Activated naive CD4-positive, alpha-beta T cell treated with anti-CD3 and anti-CD28 coated beads, Interleukin-2, amount 10 ng/mL, durations not matched to agents 7 days and 5 days (primary cell): ENCODE results near the gene SLC30A4.
"Not testable (repeated sequence)": the region's sequence is repeated elsewhere in the genome, so short reads cannot be mapped to it uniquely, and the experiment has no call there.

Experiments
- CTCF ChIA-PET: fragments of 350-600 bp; sonication (Branson Sonifier 250); formaldehyde crosslinking; loops from one replicate; lab custom pipeline; 2021; ENCODE audit warnings: antibody characterized with exemption; lab: Charles Lee
- DNase-seq: peaks from one replicate; pipeline ENCODE4 v3.0.0-alpha.2; 2020
- H3K27ac Mint-ChIP-seq: one replicate; pipeline ENCODE4 v1.8.0; 2021; ENCODE audit warnings: mild to moderate bottlenecking, moderate library complexity, mixed read lengths
- H3K27me3 Mint-ChIP-seq: one replicate; pipeline ENCODE4 v1.8.0; 2021; ENCODE audit warnings: mild to moderate bottlenecking, mixed read lengths
- H3K36me3 Mint-ChIP-seq: one replicate; pipeline ENCODE4 v1.8.0; 2021; ENCODE audit warnings: mixed read lengths
- H3K4me1 Mint-ChIP-seq: one replicate; pipeline ENCODE4 v1.8.0; 2021; ENCODE audit warnings: mixed read lengths
- H3K4me3 Mint-ChIP-seq: one replicate; pipeline ENCODE4 v1.8.0; 2021; ENCODE audit warnings: mild to moderate bottlenecking, moderate library complexity, mixed read lengths
- H3K9me3 Mint-ChIP-seq: one replicate; pipeline ENCODE4 v1.8.0; 2021; ENCODE audit warnings: mixed read lengths

The SLC30A4 gene

GRCh38 chr15:45534821-45535220 lies 12.3 kb upstream of the SLC30A4 start:
- H3K27ac Mint-ChIP-seq: no peak overlapping the region
- no peak overlapping the region for H3K4me3 Mint-ChIP-seq
- no peaks in the 10 kb centered on the region for H3K9me3 Mint-ChIP-seq
- no peak for DNase-seq
- no peaks in the 10 kb centered on the region for H3K4me1 Mint-ChIP-seq
- no peaks in the 10 kb centered on the region for H3K36me3 Mint-ChIP-seq
- CTCF ChIA-PET: no interaction called here
- peaks cover 17% of the 10 kb centered on the region for H3K27me3 Mint-ChIP-seq

GRCh38 chr15:45532892-45533291 lies 10.3 kb upstream of the SLC30A4 start:
- H3K4me1 Mint-ChIP-seq, H3K36me3 Mint-ChIP-seq, CTCF ChIA-PET, H3K27ac Mint-ChIP-seq, H3K4me3 Mint-ChIP-seq, DNase-seq, H3K9me3 Mint-ChIP-seq: not testable (repeated sequence)
- H3K27me3 Mint-ChIP-seq: peaks cover 17% of the 10 kb centered on the region

GRCh38 chr15:45529613-45530012 lies 7.1 kb upstream of the SLC30A4 start:
- H3K4me1 Mint-ChIP-seq: no peaks in the 10 kb centered on the region
- no peak overlapping the region for H3K4me3 Mint-ChIP-seq
- no peak for DNase-seq
- no peaks in the 10 kb centered on the region for H3K36me3 Mint-ChIP-seq
- H3K27me3 Mint-ChIP-seq: peaks cover 29% of the 10 kb centered on the region
- H3K9me3 Mint-ChIP-seq: no peaks in the 10 kb centered on the region
- CTCF ChIA-PET: interaction anchor here (1.8 kb wide), 1 partner anchor 83 kb away, joined by 4 read pairs; no protein-coding TSS in a partner anchor
- no peak overlapping the region for H3K27ac Mint-ChIP-seq

- Mint-ChIP-seq H3K9me3 (no peaks in the 10 kb centered on the region), H3K36me3 (no peaks in the 10 kb centered on the region), H3K27me3 (peaks cover 42% of the 10 kb centered on the region), H3K4me1 (peaks cover 6% of the 10 kb centered on the region), H3K4me3 (no peak overlapping the region), H3K27ac (no peak overlapping the region)
- DNase-seq: no peak
- CTCF ChIA-PET: no interaction called here
Observed at GRCh38 chr15:45527086-45527485, 4.5 kb upstream of the SLC30A4 start.

GRCh38 chr15:45523166-45523460 lies 558 bp upstream of the SLC30A4 start:
- H3K9me3 Mint-ChIP-seq: no peaks in the 10 kb centered on the region
- DNase-seq: no peak
- peak overlapping the region; percentile 76 for H3K4me3 Mint-ChIP-seq
- H3K27ac Mint-ChIP-seq: peak overlapping the region; percentile 73
- CTCF ChIA-PET: no interaction called here
- peaks cover 1% of the 10 kb centered on the region for H3K36me3 Mint-ChIP-seq
- peaks cover 26% of the 10 kb centered on the region for H3K4me1 Mint-ChIP-seq
- peaks cover 46% of the 10 kb centered on the region for H3K27me3 Mint-ChIP-seq

DNA sequence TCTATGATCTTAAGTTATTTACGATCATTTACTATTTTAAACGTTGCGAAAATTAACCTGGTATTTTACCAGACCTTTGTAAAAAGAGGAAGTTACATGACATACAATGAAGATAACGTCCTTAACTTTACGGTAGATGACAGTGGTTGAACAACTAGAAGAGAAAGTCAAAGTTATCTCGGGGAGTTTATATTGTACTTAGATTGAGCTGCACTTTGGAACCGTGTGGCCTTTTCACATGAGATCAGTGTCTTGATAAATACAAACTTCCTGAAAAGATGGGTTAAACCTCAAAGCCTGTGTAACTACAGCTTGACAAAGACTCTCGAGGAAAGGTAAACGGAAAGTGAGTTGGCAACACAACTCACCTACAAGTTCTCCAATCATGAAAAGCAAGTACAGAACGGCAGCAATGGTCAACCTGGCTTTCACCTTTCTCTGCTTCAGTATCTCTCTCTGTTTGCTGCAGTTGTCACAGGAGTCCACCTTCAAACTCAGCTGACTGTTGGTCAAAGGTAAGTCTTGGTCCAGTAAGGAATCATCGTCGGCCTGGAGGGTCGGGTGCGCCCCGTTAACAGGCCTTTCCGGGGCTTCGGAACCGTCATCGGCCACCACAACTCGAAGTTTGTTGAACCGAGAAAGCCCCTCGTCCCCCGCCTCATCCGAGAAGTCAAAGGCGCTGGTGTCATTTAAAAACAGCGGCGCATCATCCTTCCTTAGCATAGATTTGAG lies 793 bp downstream of the SLC30A4 start:
- Mint-ChIP-seq H3K4me3 (peak overlapping the region; percentile 86), H3K27ac (peak overlapping the region; percentile 79), H3K4me1 (peaks cover 26% of the 10 kb centered on the region), H3K36me3 (peaks cover 1% of the 10 kb centered on the region), H3K9me3 (no peaks in the 10 kb centered on the region), H3K27me3 (peaks cover 41% of the 10 kb centered on the region)
- CTCF ChIA-PET: interaction anchor here (0.5 to 0.6 kb wide), 2 partner anchors 64 to 303 kb away, joined by 3 read pairs; no protein-coding TSS in a partner anchor
- DNase-seq: no peak

DNA sequence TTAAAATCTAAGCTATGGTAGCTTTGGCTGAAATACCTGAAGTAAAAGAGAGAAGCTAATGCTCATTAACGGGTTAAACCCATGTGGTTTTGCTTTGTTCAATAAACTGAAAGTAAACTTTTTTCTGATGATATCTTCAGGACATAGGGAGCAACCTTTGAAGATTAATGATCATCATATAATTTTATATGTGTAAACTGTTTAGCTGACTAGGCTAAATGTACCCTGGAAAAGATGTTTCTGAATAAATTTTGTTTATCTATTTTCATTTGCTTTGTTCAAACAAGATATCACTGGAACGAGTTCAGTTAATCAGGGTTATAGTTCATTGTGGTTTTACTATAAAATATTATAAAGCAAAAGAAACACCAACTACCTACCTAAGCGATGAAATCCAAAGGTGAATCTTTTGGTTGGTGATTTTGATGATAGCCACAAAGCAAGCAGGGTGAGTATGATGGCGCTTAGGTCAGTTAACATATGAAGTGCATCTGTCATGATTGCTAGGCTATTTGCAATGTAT lies 11.7 kb downstream of the SLC30A4 start:
- peaks cover 2% of the 10 kb centered on the region for H3K36me3 Mint-ChIP-seq
- CTCF ChIA-PET: interaction anchor here (1.1 kb wide), 1 partner anchor 103 kb away, joined by 4 read pairs; no protein-coding TSS in a partner anchor
- H3K9me3 Mint-ChIP-seq: no peaks in the 10 kb centered on the region
- no peaks in the 10 kb centered on the region for H3K4me1 Mint-ChIP-seq
- H3K27me3 Mint-ChIP-seq: no peaks in the 10 kb centered on the region
- H3K4me3 Mint-ChIP-seq: no peak overlapping the region
- no peak for DNase-seq
- no peak overlapping the region for H3K27ac Mint-ChIP-seq

DNA sequence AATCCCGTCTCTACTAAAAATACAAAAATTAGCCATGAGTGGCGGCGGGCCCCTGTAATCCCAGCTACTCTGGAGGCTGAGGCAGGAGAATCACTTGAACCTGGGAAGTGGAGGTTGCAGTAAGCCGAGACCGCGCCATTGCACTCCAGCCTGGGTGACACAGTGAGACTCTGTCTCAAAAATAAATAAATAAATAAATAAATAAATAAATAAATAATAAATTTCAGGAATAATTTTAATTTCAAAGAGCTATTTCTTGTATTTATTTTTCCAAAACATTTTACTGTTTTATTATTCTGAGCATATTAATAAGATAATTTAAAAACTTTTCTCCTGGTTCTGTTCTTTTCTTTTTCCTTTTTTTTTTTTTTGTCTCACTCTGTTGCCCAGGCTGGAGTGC lies 15.4 kb downstream of the SLC30A4 start:
- not testable (repeated sequence) for H3K9me3 Mint-ChIP-seq, H3K4me1 Mint-ChIP-seq, H3K27me3 Mint-ChIP-seq, DNase-seq, H3K36me3 Mint-ChIP-seq, H3K4me3 Mint-ChIP-seq, H3K27ac Mint-ChIP-seq
- CTCF ChIA-PET: interaction anchor here (1.1 kb wide), 1 partner anchor 11 kb away, joined by 3 read pairs; no protein-coding TSS in a partner anchor

GRCh38 chr15:45499426-45499825 lies 23.1 kb downstream of the SLC30A4 start:
- DNase-seq: no peak
- H3K36me3 Mint-ChIP-seq: no peaks in the 10 kb centered on the region
- H3K27me3 Mint-ChIP-seq: no peaks in the 10 kb centered on the region
- no peaks in the 10 kb centered on the region for H3K4me1 Mint-ChIP-seq
- no peak overlapping the region for H3K27ac Mint-ChIP-seq
- H3K4me3 Mint-ChIP-seq: no peak overlapping the region
- CTCF ChIA-PET: interaction anchor here (0.6 kb wide), 1 partner anchor 17 kb away, joined by 3 read pairs; no protein-coding TSS in a partner anchor
- no peaks in the 10 kb centered on the region for H3K9me3 Mint-ChIP-seq

DNA sequence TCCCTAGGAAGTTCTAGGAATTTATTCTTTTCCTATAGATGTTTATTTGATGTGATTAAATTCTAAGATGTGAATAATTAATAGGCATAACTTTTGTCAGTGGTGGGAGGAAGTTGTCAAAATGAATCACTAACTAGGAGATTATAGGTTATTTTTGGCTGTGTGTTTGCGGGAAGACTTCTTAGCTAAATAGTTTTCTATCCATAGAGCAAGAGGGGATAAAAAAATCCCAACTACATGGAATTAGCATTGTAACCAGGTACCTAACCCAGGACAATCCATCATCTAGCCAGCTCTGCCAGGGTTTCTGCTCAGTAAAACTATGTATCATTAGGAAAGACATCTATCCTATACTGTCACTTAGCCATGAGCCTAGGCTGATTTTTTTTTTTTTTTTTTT lies 23.9 kb downstream of the SLC30A4 start:
- Mint-ChIP-seq H3K36me3 (no peaks in the 10 kb centered on the region), H3K4me3 (no peak overlapping the region), H3K27me3 (no peaks in the 10 kb centered on the region), H3K4me1 (no peaks in the 10 kb centered on the region), H3K27ac (no peak overlapping the region), H3K9me3 (no peaks in the 10 kb centered on the region)
- CTCF ChIA-PET: no interaction called here
- no peak for DNase-seq

- H3K4me1 Mint-ChIP-seq: no peaks in the 10 kb centered on the region
Observed at GRCh38 chr15:45497261-45497660, 25.3 kb downstream of the SLC30A4 start.

DNA sequence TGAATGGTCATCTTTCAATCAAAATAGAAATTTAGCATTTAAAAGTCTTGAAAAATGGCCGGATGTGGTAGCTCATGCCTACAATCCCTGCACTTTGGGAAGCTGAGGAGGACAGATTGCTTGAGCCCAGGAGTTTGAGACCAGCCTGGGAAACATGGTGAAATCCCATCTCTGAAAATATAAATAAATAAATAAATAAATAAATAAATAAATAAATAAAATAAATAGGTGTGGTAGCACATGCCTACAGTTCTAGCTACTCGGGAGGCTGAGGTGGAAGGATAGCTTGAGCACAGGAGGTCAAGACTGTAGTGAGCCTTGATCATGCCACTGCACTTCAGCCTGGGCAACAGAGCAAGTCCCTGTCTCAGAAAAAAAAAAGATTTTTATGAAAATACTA lies 25.9 kb downstream of the SLC30A4 start:
- H3K9me3 Mint-ChIP-seq: no peaks in the 10 kb centered on the region
- H3K4me3 Mint-ChIP-seq: no peak overlapping the region
- DNase-seq: no peak
- H3K27ac Mint-ChIP-seq: no peak overlapping the region
- no peaks in the 10 kb centered on the region for H3K27me3 Mint-ChIP-seq
- no peaks in the 10 kb centered on the region for H3K36me3 Mint-ChIP-seq
- CTCF ChIA-PET: interaction anchor here (0.7 to 1.4 kb wide), 3 partner anchors 11 to 296 kb away, joined by 3 read pairs; no protein-coding TSS in a partner anchor
- H3K4me1 Mint-ChIP-seq: no peaks in the 10 kb centered on the region

More at GRCh38 chr15:45497261-45497660, 25.3 kb downstream of the SLC30A4 start:
- CTCF ChIA-PET: no interaction called here
- Mint-ChIP-seq H3K27me3 (no peaks in the 10 kb centered on the region), H3K4me3 (no peak overlapping the region), H3K36me3 (no peaks in the 10 kb centered on the region), H3K27ac (no peak overlapping the region), H3K9me3 (no peaks in the 10 kb centered on the region)
- DNase-seq: no peak

DNA sequence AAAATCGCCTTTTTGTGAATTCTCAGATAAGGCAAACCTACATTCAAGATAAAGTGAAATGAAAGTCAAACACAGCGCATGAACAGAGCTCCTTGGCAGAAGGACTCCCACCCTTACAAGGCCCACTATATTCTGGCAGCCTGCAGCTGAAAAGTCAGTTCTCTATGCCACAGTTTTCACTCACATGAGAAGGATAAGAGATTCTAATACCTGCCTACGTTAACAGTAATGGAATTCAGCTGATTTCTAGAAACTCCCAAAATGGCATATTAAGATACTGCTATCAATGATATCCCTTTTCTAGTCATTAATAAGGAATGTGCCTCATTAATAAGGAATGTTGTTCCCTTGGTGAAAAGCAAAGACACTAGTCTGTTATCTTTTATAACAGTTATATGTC lies 27.0 kb downstream of the SLC30A4 start:
- no peak for DNase-seq
- Mint-ChIP-seq H3K9me3 (no peaks in the 10 kb centered on the region), H3K4me3 (no peak overlapping the region), H3K27ac (no peak overlapping the region), H3K4me1 (no peaks in the 10 kb centered on the region), H3K27me3 (no peaks in the 10 kb centered on the region), H3K36me3 (no peaks in the 10 kb centered on the region)
- CTCF ChIA-PET: interaction anchor here (0.9 to 1.4 kb wide), 3 partner anchors 10 to 295 kb away, joined by 3 read pairs; no protein-coding TSS in a partner anchor

DNA sequence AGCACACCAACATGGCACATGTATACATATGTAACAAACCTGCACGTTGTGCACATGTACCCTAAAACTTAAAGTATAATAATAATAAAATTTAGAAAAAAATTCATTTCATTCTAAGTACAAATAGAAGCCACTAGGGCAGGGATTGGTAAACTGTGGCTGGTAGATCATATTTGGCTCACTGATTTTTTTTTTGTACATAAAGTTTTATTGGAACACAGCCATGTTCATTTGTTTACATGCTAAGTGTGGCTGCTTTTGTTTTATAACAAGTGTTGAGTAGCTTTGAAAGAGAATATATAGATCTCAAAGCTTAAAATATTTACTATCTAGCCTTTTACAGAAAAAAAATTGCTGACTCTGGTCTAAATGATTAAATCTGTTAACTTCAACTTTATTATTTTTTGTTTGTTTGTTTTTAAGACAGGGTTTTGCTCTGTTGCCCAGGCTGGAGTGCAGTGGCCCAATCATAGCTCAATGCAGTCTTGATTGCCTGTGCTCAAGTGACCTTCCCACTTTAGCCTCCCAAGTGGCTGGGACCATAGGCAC lies 32.8 kb downstream of the SLC30A4 start:
- CTCF ChIA-PET: no interaction called here

DNA sequence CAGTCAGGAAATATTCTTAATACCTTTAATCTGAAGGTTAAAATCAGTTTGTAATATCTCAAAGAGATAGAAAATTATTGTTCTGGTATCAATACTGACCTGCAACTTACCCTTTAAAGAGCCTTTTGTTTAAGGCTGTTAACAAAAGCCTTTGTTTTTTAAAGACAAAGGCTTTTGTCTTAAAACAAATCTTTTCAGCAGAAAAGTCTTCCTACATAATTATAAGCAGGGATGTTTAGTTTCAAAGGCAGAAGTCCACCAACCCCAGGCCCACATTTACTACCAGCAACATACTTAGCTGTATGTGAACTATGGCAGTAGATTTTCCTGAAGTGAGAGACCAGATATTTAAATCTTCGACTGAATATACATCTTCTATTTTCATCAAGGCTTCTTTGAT lies 36.2 kb downstream of the SLC30A4 start:
- H3K36me3 Mint-ChIP-seq: no peaks in the 10 kb centered on the region
- H3K27me3 Mint-ChIP-seq: no peaks in the 10 kb centered on the region
- CTCF ChIA-PET: no interaction called here
- no peak overlapping the region for H3K4me3 Mint-ChIP-seq
- H3K9me3 Mint-ChIP-seq: no peaks in the 10 kb centered on the region
- no peaks in the 10 kb centered on the region for H3K4me1 Mint-ChIP-seq
- no peak for DNase-seq
- no peak overlapping the region for H3K27ac Mint-ChIP-seq

More for the DNA sequence above, 32.8 kb downstream of the SLC30A4 start:
- no peak overlapping the region for H3K4me3 Mint-ChIP-seq
- no peaks in the 10 kb centered on the region for H3K27me3 Mint-ChIP-seq
- H3K27ac Mint-ChIP-seq: no peak overlapping the region
- no peaks in the 10 kb centered on the region for H3K36me3 Mint-ChIP-seq
- no peak for DNase-seq
- no peaks in the 10 kb centered on the region for H3K9me3 Mint-ChIP-seq
- H3K4me1 Mint-ChIP-seq: no peaks in the 10 kb centered on the region
